ENCODE data around the gene ATP6V1G1.

The ATP6V1G1 gene

DNA sequence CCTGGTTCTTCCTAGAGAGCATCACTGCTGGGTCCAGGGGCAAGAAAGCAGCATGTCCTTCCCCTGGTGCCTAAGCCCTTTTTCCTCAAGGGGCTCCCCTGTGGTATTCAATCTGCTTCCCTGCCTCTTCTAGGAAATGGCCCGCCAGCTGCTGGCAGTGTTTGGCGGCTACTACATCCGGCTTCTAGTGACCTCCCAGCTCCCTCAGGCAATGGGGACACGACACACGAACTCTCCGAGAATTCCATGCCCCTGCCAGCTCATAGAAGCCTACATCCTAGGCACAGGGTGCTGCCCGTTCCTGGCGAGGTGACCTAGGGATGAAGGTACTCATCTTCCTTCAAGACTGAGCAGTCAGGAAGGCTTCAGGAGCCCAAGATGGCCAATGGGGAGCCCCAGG lies 55.4 kb downstream of the ATP6V1G1 start:
- Histone ChIP-seq H3K27me3 (replicated peaks; ENCODE audit: insufficient read depth, low read length) (no peaks in the 10 kb centered on the region), H3K27ac (ENCODE audit: low read length) (no peak overlapping the region), H2AFZ (ENCODE audit: low read length) (no peak overlapping the region), H3K4me3 (ENCODE audit: low read length) (no peak overlapping the region), H3K9me3 (replicated peaks; ENCODE audit: insufficient read depth, low read length) (no peaks in the 10 kb centered on the region), H3K36me3 (replicated peaks; ENCODE audit: insufficient read depth, low read length) (peaks cover 4% of the 10 kb centered on the region; the same call in 1 of the 2 replicates), H3K9ac (ENCODE audit: low read length) (no peak overlapping the region), H4K20me1 (ENCODE audit: insufficient read depth, low read length) (no peaks in the 10 kb centered on the region), H3K79me2 (ENCODE audit: low read length) (no peaks in the 10 kb centered on the region), H3K4me1 (ENCODE audit: low read length) (no peaks in the 10 kb centered on the region), H3K4me2 (ENCODE audit: low read depth, low read length) (no peak overlapping the region), H3K9me2 (replicated peaks; ENCODE audit: insufficient read depth, low read length) (no peaks in the 10 kb centered on the region), H3F3A (ENCODE audit: insufficient read depth, low read length) (no peaks in the 10 kb centered on the region)
- no peak for DNase-seq
- TF ChIP-seq EZH2phosphoT487 (IDR thresholded peaks at IDR 0.05; ENCODE audit: low read length) (no peak), EZH2 (optimal IDR thresholded peaks at IDR 0.05; ENCODE audit: low read depth, low read length) (no peak)
- TF ChIP-seq, protein P1, sequence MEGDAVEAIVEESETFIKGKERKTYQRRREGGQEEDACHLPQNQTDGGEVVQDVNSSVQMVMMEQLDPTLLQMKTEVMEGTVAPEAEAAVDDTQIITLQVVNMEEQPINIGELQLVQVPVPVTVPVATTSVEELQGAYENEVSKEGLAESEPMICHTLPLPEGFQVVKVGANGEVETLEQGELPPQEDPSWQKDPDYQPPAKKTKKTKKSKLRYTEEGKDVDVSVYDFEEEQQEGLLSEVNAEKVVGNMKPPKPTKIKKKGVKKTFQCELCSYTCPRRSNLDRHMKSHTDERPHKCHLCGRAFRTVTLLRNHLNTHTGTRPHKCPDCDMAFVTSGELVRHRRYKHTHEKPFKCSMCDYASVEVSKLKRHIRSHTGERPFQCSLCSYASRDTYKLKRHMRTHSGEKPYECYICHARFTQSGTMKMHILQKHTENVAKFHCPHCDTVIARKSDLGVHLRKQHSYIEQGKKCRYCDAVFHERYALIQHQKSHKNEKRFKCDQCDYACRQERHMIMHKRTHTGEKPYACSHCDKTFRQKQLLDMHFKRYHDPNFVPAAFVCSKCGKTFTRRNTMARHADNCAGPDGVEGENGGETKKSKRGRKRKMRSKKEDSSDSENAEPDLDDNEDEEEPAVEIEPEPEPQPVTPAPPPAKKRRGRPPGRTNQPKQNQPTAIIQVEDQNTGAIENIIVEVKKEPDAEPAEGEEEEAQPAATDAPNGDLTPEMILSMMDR (IDR thresholded peaks at IDR 0.05; ENCODE audit: low read length) = no peak

DNA sequence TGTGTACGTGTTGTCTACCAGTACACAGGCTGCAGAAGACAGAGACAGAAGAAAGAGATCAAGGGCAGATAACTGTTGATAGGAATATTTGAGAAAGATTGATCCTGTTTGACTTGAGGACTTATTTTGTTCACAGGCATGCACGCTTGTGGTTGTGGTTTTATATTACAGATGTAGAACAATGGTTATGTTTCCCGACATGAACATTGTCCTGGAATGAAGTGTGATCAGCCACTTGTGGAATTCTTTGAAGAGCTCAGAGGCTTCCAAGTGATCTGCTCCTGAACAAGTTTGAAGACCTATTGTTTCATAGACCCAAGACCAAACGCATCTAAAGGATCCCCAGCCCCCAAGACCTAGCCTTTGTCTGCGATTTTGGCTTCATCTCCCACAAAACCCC lies 56.3 kb downstream of the ATP6V1G1 start:
- Histone ChIP-seq H3K4me1 (ENCODE audit: low read length) (no peaks in the 10 kb centered on the region), H3K4me2 (ENCODE audit: low read depth, low read length) (no peak overlapping the region), H3K36me3 (replicated peaks; ENCODE audit: insufficient read depth, low read length) (peaks cover 4% of the 10 kb centered on the region; the same call in 1 of the 2 replicates), H3K9me2 (replicated peaks; ENCODE audit: insufficient read depth, low read length) (no peaks in the 10 kb centered on the region), H4K20me1 (ENCODE audit: insufficient read depth, low read length) (no peaks in the 10 kb centered on the region), H2AFZ (ENCODE audit: low read length) (no peak overlapping the region), H3K79me2 (ENCODE audit: low read length) (no peaks in the 10 kb centered on the region), H3K9ac (ENCODE audit: low read length) (no peak overlapping the region), H3K9me3 (replicated peaks; ENCODE audit: insufficient read depth, low read length) (no peaks in the 10 kb centered on the region), H3K27me3 (replicated peaks; ENCODE audit: insufficient read depth, low read length) (no peaks in the 10 kb centered on the region), H3K4me3 (ENCODE audit: low read length) (no peak overlapping the region), H3K27ac (ENCODE audit: low read length) (no peak overlapping the region), H3F3A (ENCODE audit: insufficient read depth, low read length) (no peaks in the 10 kb centered on the region)
- no peak for DNase-seq
- TF ChIP-seq EZH2 (optimal IDR thresholded peaks at IDR 0.05; ENCODE audit: low read depth, low read length) (no peak), EZH2phosphoT487 (IDR thresholded peaks at IDR 0.05; ENCODE audit: low read length) (no peak)
- TF ChIP-seq, protein P1 (IDR thresholded peaks at IDR 0.05; ENCODE audit: low read length) = no peak

All from MM.1S (cell line).